ENCODE data around the gene RACK1.
"Not testable (repeated sequence)": the region's sequence is repeated elsewhere in the genome, so short reads cannot be mapped to it uniquely, and the experiment has no call there.

RACK1 gene

DNA sequence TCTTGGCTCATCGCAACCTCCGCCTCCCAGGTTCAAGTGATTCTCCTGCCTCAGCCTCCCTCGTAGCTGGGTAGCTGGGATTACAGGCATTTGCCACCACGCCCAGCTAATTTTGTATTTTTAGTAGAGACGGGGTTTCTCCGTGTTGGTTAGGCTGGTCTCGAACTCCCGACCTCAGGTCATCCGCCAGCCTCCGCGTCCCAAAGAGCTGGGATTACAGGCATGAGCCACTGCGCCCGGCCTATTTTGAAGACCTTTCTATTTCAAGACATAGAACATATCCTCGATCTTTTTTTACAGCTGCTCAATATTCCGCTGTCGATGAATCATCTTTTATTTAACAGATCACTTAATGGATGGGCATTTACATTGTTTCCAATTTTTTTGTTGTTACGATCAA is 33.0 kb downstream of the RACK1 start:
- not testable (repeated sequence) for FAIRE-seq

DNA sequence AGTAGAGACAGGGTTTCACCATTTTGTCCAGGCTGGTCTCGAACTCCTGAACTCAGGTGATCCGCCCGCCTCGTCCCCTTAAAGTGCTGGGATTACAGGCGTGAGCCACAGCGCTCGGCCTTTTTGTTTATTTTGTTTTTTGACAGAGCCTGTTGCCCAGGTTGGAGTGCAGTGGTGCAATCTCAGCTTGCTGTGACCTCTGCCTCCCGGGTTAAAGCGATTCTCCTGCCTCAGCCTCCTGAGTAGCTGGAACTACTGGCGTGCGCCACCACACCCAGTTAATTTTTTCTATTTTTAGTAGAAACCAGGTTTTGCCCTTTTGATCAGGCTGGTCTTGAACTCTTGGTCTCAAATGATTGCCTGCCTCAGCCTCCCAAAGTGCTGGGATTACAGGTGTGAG is 33.6 kb downstream of the RACK1 start:
- FAIRE-seq = not testable (repeated sequence)

DNA sequence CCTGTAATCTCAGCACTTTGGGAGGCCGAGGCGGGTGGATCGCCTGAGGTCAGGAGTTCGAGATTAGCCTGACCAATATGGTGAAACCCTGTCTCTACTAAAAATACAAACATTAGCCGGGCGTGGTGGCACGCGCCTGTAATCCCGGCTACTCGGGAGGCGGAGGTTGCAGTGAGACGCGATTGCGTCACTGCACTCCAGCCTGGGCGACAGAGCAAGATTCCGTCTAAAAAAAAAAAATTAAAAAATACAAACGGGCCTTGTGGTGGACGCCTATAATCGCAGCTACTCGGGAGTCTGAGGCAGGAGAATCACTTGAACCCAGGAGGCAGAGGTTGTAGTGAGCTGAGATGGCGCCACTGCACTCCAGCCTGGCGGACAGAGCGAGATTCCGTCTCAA is 34.7 kb downstream of the RACK1 start:
- FAIRE-seq = not testable (repeated sequence)

DNA sequence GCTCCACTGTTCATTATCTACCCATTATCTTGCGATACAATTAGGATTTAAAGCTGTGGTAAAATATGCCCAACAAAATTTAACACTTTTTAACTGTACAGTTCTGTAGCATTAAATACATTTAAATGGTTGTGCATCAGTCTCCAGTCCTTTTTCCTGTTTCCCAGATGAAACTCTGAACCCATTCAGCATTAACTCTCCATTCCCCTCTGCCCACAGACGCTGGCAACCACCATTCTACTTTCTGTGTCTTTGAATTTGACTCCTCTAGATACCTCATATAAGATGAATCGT is 35.8 kb downstream of the RACK1 start:
- FAIRE-seq = peak; percentile 93

DNA sequence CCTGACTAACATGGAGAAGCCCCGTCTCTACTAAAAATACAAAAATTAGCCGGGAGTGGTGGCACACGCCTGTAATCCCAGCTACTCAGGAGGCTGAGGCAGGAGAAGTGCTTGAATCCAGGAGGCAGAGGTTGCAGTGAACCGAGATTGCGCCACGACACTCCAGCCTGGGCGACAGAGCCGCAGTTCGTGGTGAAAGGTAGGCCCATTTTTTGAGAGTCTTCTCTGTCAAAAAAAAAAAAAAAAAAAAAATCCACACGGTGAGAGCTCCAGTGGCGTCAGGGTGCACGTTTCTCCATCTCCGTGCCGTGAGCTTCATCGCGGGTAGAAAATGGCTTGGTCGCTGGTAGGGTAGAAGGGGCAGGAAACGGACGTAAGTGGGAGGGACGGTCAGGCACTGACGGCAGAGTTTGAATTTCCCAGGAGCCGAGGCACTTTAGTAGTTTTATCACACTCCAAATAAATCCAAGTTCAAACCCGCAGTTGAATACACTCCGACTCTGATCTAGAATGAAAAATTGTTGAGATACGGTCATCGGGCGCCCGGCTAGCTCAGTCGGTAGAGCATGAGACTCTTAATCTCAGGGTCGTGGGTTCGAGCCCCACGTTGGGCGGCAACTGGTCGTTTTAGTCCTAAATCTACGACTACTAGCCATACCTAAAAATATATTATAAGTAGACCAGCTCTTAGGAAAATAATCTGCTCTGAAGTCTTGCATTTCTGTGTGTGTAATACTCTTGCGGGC is 36.3 kb downstream of the RACK1 start:
- FAIRE-seq = no peak

DNA sequence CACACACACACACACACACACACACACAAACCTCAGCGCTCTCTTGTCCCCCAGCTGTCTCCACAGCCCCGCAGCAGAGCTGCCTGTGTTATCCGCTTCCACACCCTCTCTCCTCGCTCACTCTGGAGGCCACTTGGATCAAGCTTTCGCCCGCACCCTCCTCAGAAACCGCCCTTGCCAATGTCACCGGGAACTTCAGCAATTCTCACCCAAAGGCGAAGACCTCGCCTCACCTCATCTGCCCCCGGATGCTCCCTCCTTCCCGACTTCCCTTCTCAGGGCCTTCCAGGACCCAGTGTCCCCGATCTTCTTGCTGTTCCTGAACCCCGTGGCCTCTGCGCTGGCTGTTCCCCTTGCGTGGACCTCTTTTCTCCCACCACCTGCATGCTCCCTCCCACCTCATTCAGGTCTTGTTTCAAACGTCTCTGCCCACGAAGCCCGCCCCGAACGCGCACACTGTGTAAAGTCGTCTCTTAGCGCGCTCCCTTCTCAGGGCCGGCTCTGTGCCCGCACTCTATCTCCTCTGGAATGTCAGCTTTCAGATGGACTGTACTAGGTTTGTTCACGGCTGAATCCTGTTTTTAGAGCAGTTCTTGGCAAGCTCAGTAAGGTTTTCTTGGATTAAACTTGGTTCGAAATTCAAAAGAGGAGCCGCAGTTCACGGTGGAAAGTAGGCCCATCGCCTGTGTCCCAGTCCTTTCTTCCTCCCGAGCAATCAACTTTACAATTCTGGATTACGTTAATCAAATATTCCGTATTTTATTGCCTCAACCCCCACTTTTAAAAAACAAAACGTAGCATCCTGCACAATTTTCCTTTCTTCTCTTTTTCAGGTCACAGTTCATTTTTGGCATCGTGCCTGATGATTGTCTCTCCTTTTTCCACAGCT is 37.7 kb downstream of the RACK1 start:
- no peak for FAIRE-seq

DNA sequence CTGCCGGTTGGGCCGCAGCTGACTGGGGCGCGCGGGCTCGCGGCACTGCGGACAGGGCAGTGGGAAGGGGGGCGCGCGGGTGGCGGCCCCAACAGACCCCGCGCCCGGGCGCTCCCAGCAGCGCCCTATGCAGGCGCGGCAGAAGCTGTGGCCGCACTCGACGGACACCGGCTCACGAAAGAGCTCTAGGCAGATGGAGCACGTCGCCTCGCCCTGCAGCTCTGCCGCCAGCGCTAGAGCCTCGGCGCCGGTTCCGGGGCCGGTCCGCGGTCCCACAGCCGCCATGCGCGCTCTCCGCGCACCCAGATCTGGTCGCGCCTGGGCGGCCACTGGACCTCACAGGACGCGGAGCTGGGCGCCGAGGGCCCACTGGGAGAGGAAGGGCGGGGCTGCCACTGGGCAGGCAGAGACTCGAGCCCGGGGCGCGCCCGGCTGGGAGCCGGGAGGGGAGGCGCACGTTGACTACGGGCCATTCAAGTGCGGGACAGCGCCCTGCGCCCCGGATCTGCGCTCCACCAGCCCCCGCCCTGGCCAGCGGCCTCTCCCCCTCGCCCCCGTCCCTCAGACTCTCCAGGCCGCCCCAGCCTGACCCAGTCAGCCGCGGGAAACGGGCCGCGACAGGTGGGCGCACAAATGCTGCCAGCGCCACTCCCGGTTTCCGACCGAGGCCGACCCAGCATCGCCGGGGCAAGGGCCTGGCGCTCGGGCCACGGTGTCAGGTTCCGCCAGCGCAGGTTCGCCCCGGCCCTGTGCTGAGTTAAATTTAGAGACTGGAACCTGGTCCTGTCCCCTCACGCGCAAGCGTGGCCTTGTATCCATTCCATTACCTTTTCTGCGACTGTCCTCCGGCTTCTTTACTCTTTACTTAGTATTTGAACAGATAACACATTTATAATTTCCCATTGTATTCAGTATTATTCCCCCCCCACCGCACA is 38.6 kb downstream of the RACK1 start, which contains the start of gene TRIM7:
TSS of gene TRIM7 (minus strand) at position 371 of the 935 bp plus-strand sequence. CDS start at position 285, 86 bp downstream.
- FAIRE-seq = no peak

DNA sequence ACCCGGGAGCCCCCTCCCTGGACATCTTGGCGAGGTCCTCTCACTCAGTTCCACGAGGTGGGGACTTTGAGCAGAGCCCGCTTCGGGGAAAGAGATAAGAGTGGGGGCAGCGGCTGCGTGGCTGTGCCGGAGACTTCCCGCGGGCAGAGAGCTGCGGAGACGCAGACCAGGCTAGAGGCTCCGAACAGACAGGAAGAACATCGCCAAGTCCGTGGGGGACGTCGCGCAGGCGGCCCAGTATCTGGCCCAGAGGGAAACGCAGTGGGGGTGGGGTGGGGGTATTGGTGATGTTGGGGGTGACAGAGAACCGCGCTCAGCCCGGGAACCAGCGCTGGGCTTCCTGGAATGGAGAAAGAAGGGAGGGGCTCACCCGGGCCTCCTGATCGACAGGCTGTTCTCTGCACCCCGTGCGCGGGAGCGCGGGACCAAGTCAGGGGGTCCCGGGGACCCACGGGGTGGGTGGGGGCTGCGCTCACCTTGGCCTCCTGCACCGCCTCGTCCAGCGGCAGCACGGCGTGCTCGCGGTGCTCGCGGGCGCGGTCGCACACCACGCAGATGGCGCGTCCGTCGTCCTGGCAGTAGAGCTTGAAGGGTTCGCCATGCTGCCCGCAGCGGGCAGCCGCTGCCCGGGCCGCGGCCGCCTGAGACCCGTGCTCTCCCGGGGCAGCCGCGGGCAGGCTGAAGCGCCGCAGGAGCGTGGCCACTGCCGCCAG is 39.4 kb downstream of the RACK1 start:
- no peak for FAIRE-seq

DNA sequence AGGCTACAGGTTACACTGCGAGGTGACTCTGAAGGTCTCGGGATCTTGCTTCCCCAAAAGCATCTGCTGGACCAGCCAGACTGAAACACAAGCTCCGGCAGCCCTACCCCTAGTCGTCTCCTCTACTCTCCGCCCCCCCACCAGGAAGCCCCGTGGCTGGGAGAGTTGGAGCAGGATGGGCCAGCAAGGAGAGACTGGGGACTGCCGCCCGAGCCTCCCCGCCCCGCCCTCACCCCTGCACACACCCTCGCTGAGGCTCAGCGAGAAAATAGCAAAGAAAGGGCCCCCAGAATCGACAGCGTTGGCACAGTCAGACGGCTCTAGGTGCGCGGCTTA is 40.0 kb downstream of the RACK1 start:
- FAIRE-seq = no peak

DNA sequence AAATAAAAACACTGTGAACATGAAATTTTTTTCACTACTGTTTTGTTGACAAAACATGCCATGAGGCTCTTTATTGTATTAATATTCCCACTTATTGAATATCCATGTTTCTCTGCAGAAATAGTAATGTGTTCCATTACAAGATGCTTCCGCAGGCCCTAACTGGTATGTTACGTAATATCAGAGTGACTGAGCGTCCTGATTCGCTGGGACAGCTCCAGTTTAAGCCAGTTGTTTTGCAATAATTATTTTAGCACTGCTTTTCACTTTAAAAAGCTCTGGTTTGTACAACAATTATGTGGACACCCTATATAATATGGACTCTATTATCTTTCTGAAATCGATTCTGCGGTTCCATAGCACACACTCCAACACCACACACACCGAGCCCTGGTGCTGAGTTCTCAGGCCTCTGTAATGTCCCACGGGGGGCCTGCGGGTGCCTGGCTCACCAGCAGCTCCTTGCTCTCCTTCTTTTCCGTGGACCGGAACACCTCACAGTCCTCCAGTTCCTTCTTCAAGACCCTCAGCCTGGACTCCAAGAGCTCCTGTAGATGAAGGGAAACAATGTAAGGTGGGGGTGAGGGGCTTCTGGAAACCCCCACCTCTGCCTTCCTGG is 40.5 kb downstream of the RACK1 start:
- FAIRE-seq = no peak

DNA sequence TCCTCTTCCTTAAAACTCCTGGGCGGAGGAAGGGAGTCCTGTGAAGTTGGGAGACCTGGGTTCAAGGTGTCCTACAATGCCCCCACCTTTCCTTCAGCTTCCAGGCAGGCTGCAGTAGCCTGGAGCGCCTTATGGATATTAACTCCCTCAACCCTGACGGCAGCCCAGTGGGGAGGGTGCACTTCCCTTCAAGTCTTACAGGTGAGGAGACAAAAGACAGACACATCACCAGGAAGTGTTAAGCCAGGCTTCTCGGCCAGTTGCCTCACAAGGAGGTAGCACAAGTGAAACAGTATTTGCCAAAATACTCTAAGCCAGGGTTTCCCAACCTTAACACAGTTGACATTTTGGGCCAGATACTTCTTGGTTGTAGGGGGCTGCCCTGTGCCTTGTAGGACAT is 42.9 kb downstream of the RACK1 start:
- FAIRE-seq = no peak

DNA sequence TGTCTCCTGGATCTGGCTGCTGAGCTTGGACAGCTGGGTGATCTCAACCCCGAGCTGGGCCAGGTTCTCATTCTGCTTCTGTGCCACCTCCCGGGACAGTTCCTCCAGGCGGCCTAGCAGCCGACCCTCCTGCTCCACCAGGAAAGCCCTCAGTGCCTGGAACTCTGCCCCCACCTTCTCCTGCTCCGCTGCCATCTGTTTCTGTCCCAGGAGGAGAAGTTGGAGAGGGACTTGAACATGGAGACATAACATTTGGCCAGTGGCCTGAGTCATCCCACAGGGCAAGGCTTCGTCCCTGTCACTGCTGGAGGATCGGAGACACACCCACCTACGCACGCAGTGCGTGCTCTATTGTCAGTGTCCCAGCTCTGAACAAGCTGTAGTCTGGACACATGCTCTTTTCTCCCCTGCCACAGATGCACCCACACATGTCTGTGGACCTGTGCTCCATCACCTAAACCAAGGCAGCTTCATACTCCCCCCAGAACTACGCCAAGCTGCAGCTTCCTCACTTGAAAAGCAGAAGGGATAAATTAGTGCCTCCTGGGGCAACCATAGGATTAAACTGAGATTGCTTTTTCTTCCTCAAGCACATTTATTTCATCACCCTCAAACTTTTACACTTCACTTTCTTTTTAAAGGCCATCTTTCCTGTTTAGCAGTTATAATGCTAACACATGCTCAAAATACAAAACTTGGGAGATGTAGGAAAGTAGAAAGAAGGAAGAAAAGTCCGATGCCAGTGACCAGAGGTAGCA is 43.6 kb downstream of the RACK1 start:
- FAIRE-seq = no peak

DNA sequence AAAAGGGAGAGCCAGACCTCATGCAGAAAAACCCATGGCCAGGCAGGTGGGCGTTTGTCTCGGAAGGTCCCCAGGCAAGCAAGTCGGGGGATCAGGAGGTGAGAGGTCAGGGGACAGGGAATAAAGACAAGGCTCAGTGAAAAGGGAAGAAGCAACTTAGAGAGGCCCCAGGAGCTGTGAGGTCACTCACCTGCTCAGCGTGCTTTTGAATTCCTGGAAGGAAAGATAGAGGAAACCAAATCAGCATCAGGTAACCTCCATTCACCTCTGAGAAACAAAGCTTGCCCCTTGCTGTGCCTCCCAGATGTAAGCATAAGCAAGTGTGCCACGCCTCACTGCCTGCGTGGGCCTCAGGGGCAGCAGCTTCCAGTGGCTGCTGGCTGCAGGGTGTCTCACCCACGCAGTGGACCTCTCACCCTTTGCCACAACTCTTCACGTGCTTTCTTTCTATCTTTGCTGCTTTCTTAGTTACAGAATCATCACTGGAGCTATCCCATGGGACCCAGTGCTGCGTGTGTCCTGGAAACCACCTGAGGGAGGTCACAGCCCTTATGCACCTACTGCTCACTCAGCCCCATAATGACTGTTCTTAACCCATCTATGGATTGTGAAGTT is 44.7 kb downstream of the RACK1 start:
- FAIRE-seq = no peak

DNA sequence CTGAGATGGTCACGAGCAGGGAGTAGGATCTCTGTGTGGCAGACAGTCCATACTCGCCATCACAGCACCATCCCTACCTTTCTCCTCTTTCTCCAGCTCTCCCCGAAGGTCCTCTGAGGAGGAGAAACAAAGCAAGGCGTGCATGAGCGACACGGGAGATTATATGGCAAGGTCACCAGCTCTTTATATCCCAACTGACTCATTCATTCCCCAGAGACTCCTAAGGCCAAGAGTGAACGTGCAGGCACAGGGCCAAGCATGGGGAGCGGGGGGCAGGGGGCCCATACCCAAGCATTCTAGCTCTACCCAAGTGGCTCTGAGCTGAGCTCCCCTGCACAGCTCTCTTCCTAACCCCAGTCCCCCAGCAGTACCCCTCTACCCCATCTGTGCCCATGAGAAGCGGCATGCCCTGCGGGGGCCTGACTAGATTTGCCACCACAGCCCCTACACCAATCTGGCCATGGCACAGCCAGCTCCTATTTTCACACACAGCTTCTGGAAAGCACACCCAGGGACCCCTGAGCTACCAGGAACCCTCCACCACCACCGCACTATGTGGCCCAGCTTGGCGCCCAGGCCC is 45.5 kb downstream of the RACK1 start:
- no peak for FAIRE-seq

DNA sequence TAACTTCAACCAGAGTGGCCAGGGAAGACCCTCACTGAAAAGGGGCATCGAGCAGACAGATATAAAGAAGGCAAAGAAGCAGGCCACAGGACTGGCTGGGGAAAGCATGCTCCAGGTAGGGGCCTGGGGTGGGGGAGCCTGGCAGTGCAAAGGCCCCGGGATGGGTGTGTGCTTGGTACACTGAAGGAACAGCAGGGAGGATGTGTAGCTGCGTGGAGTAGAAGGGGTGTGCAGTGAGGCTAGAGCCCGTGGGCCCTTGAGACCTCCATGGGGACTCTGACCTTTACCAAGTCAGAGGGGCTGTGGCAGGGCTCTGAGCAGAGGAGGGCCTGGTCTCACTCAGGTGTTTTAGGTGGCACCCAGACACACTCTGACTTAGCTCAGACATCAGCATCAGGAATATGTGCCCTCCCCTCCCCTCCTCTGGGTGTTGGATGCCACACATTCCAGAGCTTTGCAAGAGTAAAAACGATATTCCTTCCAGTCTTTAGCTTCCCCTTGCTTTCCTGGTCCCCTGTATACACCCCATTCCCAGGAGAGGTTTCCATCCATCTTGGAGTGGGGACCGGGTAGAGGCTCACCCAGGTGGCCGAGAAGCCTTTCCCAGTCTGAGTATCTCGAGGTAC is 46.3 kb downstream of the RACK1 start:
- no peak for FAIRE-seq

DNA sequence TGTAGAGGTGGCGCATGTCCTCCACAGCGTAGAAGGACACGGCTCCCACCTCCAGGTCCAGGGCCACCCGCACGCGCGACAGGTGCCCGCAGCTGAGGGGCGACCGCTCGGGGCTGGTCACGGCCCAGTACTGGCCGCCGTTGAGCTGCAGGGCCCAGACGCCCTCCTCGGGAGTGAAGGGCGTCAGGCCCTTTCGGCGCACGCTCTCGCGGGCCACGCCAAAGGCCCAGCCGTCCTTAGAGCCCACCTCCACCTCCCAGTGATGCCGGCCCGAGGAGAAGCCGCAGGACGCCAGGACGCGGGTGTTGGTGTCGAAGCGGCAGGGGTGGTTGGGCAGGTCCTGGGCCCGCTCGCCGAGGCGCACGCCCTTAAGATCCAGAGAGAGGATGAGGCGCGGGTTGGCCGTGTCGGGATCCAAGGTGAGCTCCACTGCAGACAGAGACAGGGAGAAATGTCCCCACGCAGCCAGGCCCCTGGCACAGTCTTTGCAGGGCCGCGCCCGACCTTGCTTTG is 48.4 kb downstream of the RACK1 start:
- no peak for FAIRE-seq

DNA sequence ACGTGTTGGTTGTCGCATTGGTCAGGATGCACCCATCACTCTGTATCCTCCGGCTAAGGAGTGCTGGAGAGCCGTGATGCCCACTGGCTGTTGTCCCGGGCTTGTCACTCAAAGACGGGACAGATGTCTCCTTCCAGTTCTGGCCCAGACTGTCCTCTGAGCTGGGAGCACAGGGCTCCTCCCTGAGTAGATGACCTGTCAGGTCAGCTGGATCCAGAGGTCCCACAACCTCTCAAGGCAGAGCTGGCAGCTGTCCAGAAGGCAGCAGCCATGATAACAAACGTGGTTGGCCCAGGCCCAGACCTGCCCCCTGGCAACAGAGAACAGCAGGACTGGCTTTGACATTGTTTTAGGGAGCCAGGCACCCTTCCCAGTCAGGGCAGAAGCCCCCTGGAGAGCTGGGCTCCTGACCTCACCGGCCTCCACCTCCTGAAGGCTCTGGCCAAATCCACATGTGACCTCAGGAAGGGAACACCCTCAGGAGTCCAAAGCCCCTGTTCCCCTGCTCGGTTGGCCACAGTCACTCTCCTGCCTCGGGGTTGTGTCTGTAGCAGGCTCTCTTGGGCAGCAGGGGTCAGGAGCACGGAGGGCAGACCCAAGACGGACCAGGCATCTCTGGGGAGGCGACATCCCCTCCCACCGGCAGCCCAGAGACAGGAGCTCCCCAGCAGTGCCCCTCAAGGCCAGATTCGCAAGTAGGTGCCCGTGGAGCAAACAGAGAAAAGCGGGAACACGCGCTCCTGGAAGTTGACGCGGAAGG is 49.0 kb downstream of the RACK1 start:
- FAIRE-seq = no peak

DNA sequence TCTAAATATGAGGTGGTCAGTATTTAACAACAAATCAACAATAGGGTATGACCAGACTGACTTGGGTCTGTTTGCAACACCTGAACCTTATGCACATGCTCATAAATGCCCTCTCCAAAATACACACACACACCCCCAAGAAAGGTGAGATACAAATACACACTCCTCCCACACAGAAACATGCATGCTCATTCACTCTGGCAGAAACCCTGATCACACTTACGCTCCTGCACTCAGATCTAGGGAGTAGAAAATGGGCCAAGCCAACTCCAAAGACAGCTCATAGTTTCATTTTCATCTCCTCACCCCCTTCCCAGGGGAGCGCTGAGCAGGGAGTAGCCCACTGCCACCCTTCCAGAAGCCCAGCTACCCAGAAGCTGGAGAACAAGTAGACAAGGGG is 50.0 kb downstream of the RACK1 start:
- FAIRE-seq = no peak
